Mesothelial cell of epicardium (in vitro differentiated cells): ENCODE data around the gene KREMEN1. TPM values are rescaled to one million over a fixed set of nuclear protein-coding genes. Genes with fewer than 3 reads are reported as not detected.

Source experiments
- DNase-seq, 2 experiments: peaks; one replicate each; pipeline ENCODE4 v3.0.0; 2021; ENCODE audit warnings: low spot score in 2 of 2; ENCODE audit not compliant: unreplicated experiment in 2 of 2
- H3K27ac Mint-ChIP-seq: 2 replicates; pipeline ENCODE4 v1.8.0; 2021; ENCODE audit warnings: mixed read lengths
- H3K27me3 Mint-ChIP-seq: 2 replicates; pipeline ENCODE4 v1.8.0; 2021; ENCODE audit warnings: low read depth, mixed read lengths
- H3K36me3 Mint-ChIP-seq: 2 replicates; pipeline ENCODE4 v1.8.0; 2021; ENCODE audit warnings: mixed read lengths
- H3K4me1 Mint-ChIP-seq: 2 replicates; pipeline ENCODE4 v1.8.0; 2021; ENCODE audit warnings: mixed read lengths
- H3K4me3 Mint-ChIP-seq: 2 replicates; pipeline ENCODE4 v1.8.0; 2021; ENCODE audit warnings: mild to moderate bottlenecking, moderate library complexity, mixed read lengths
- H3K9me3 Mint-ChIP-seq: 2 replicates; pipeline ENCODE4 v1.8.0; 2021; ENCODE audit warnings: mixed read lengths
- total RNA-seq: library from RNA; stranded (reverse); gene quantifications from 3 replicates; pipeline ENCODE4 v1.2.1, GENCODE V29; 2021
- TF ChIP-seq, protein P1 (sequence below): fragments of 200-600 bp; sonication (generic); IDR thresholded peaks from one replicate; pipeline ENCODE4 v1.5.0; 2021; ENCODE audit warnings: antibody characterized with exemption; ENCODE audit not compliant: unreplicated experiment

KREMEN1 gene
- total RNA-seq, 1 donor from 2014 or later: 24.4 TPM

DNA sequence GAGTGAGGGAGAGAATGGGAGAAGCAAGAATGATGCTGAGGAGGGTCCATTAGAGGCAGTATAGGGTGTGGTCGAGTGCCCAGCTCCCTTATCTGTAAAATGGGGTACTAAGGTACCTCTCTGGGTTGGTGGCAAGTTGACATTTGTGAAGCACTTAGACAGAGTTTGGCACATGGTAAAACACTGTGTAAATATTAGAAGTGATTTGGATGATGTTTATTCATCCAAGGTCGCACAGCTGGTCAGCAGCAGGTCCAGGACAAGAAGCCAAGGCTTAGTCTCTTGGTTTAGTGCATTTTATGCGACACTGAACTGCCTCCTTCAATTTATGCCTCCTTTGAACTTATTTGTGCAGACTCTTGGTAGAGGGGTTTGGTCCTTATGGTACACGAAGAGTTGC is 19.4 kb downstream of the KREMEN1 start:
- H3K27ac Mint-ChIP-seq: peak overlapping the region; percentile 26
- H3K27me3 Mint-ChIP-seq: no peaks in the 10 kb centered on the region
- H3K4me1 Mint-ChIP-seq: peaks cover 50% of the 10 kb centered on the region
- no peak for DNase-seq
- H3K9me3 Mint-ChIP-seq: no peaks in the 10 kb centered on the region
- H3K4me3 Mint-ChIP-seq: no peak overlapping the region
- TF ChIP-seq, protein P1, sequence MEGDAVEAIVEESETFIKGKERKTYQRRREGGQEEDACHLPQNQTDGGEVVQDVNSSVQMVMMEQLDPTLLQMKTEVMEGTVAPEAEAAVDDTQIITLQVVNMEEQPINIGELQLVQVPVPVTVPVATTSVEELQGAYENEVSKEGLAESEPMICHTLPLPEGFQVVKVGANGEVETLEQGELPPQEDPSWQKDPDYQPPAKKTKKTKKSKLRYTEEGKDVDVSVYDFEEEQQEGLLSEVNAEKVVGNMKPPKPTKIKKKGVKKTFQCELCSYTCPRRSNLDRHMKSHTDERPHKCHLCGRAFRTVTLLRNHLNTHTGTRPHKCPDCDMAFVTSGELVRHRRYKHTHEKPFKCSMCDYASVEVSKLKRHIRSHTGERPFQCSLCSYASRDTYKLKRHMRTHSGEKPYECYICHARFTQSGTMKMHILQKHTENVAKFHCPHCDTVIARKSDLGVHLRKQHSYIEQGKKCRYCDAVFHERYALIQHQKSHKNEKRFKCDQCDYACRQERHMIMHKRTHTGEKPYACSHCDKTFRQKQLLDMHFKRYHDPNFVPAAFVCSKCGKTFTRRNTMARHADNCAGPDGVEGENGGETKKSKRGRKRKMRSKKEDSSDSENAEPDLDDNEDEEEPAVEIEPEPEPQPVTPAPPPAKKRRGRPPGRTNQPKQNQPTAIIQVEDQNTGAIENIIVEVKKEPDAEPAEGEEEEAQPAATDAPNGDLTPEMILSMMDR: no peak
- peaks cover 3% of the 10 kb centered on the region for H3K36me3 Mint-ChIP-seq

DNA sequence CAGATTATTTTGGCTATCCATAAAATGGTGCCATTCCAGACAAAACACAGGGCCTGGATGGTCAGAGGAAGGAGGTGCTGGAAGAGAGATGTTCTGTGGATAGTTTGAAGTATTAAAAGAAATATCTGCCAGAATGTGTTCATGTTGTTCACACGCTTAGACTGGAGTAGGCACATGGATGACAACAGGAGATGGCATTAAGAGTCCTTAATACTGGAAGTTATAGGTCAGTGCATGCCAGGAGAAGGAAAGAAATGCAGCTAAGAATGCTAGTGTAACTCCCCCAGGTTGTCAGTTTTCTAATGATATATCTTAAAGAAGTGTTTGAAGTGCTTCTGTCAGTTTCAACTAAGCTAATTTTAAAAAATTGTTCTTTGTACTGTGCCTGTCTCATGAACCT is 20.2 kb downstream of the KREMEN1 start:
- peaks cover 55% of the 10 kb centered on the region for H3K4me1 Mint-ChIP-seq
- DNase-seq: no peak
- no peaks in the 10 kb centered on the region for H3K27me3 Mint-ChIP-seq
- no peak overlapping the region for H3K4me3 Mint-ChIP-seq
- no peaks in the 10 kb centered on the region for H3K9me3 Mint-ChIP-seq
- H3K36me3 Mint-ChIP-seq: peaks cover 3% of the 10 kb centered on the region
- TF ChIP-seq, protein P1: no peak
- peak overlapping the region; percentile 40 for H3K27ac Mint-ChIP-seq

DNA sequence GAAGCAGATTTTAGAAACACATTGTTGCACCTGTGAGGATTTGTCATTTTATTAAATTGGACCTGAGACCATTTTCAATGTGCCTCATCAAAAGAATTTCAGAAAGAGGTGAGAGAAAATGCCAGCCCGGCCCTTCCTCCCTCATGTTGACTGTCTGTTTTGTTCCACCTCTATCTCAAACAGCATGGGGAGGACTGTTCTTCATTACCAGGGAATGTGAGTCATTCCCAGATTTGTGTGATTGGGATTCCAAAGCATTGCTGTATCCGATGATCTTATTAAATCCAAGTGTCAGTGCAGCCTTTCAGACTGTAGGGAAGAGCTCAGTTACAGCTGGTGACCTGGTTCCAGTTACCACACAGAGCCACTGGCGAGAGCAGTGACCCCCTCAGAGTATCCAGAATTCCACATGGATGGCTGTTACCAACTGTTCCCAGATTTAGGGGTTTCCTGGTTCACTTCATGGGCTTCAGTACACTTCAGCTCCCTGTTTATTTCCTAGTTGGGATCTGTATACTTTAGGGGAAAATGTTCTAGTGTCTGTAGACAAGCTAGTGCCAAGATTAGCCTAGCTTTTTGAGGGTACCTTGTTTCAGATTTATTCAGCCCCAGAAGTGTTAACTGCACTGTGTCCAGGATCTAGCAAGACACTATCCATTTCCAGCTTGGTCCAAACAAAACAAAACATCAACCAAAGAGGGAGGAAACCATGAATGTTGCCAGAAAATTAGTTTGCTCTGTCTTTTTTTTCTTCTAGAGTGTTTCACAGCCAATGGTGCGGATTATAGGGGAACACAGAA is 20.9 kb downstream of the KREMEN1 start:
- Mint-ChIP-seq H3K36me3 (peaks cover 4% of the 10 kb centered on the region), H3K9me3 (no peaks in the 10 kb centered on the region), H3K27me3 (no peaks in the 10 kb centered on the region), H3K27ac (peak overlapping the region; percentile 40), H3K4me1 (peaks cover 55% of the 10 kb centered on the region), H3K4me3 (no peak overlapping the region)
- DNase-seq: no peak
- TF ChIP-seq, protein P1: no peak

DNA sequence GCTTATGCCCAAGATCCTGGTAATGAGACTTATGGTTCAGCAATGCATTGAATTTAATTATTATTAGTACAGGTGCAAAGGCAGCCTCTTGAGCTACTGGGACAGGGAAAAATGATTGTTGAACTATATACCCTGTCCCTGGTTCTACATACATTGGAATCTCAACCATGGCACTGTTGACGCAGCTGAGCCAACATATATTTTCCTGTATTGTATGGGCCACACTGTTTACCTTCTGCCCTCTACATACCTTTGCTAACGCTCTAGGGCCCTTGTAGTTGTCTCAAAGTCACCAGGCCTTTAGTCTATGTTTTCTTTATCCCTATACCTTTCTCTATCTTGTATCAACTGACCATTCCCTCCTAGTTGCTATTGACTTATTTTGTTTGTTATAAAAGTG is 22.6 kb downstream of the KREMEN1 start:
- Mint-ChIP-seq H3K9me3 (no peaks in the 10 kb centered on the region), H3K27me3 (no peaks in the 10 kb centered on the region), H3K36me3 (peaks cover 12% of the 10 kb centered on the region), H3K4me1 (peaks cover 41% of the 10 kb centered on the region), H3K27ac (peak overlapping the region; percentile 42), H3K4me3 (no peak overlapping the region)
- DNase-seq: no peak
- TF ChIP-seq, protein P1: no peak

DNA sequence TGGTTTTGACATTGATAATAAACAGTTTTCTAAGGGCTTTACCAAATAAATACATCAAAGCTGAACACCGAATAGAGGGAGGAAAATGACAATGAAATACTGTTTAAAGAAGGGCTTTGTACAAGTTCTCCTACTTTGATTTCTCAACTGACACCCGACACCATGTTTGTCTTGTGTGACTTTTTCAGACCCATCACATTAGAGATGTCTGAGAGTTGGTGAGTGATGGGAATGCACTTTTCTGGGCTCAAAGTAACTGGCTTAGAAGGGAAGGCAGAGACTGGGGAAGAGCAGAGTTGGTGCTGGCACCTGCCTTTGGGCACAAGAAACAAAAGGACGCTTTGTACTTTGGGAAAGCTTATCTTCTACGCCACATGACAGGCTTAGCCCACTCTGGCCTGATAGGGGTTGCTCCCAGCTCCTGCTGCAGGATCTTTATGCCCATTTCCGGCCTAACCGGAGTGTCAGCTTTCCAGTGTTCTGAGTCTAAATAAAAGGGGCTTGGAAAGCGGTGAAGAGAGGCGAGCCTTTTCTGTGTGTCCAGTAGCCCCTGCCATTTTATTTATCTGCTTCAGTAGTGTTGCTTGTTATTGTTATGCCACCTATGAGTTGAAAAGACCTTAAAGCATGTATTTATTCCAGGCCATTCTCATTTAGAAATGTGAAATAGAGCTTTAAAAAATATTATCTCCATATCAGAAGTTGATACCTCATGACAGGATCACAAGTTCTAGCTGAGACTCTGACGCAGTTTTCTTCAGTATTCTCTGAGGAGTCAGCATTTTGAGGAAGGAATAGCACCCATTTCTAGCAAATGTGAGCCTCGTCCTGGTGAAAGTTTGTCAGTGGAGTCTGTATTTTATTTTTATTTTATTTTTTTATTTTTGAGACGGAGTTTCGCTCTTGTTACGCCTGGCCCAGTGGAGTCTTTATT is 24.2 kb downstream of the KREMEN1 start:
- TF ChIP-seq, protein P1: no peak
- H3K36me3 Mint-ChIP-seq: peaks cover 12% of the 10 kb centered on the region
- no peak overlapping the region for H3K4me3 Mint-ChIP-seq
- H3K27me3 Mint-ChIP-seq: no peaks in the 10 kb centered on the region
- peak overlapping the region; percentile 84 for H3K27ac Mint-ChIP-seq
- H3K9me3 Mint-ChIP-seq: no peaks in the 10 kb centered on the region
- DNase-seq: peak in 1 of 2 experiments; percentile 45
- peaks cover 36% of the 10 kb centered on the region for H3K4me1 Mint-ChIP-seq
